HepG2 (cell line): ENCODE results near the gene GKN1. TPM values are rescaled to one million over a fixed set of nuclear protein-coding genes. Genes with fewer than 3 reads are reported as not detected.

Source experiments
- ATAC-seq: fragments of 200-7000 bp; cut with Tn5 transposase; 3 replicates; pipeline ENCODE4 v1.9.1; 2020; ENCODE audit warnings: mild to moderate bottlenecking, moderate library complexity
- BruUV-seq: library from RNA; stranded (reverse); fragments of 400-500 nt; replicated peaks from 2 replicates; lab custom pipeline; 2021; lab: Mats Ljungman, UMichigan
- CTCF ChIA-PET: fragments of 300-600 bp; formaldehyde crosslinking; extraction: SDS; loops from one replicate; lab custom pipeline; 2021; ENCODE audit warnings: low total read pairs, inconsistent platforms, low intra/inter-chr PET ratio; lab: Yijun Ruan, JAX
- POLR2A ChIA-PET: fragments of 350-600 bp; sonication (Branson Sonifier 250); formaldehyde crosslinking; loops from one replicate; lab custom pipeline; 2020; ENCODE audit warnings: antibody characterized with exemption, inconsistent platforms; lab: Yijun Ruan, JAX
- DNase-seq: peaks from one replicate; pipeline ENCODE4 v3.0.0-alpha.2; 2015; ENCODE audit warnings: low spot score
- FAIRE-seq: peaks from 3 replicates; lab custom pipeline; 2011; peaks lifted over from hg19 to GRCh38; lab: Jason Lieb, UNC
- H2AFZ ChIP-seq: one replicate; pipeline ENCODE4 v1.6.1; 2011; ENCODE audit warnings: low read length, inconsistent platforms
- H3K27ac ChIP-seq: fragments of 300-600 bp; 3 replicates; pipeline ENCODE4 v1.8.0; 2011; ENCODE audit warnings: mixed run types, mild to moderate bottlenecking, mixed read lengths, low read length, inconsistent platforms; ENCODE audit not compliant: insufficient read depth; ENCODE audit errors: extremely low read length
- H3K27me3 ChIP-seq, 2 experiments: fragments of 200-600 bp in 1 of 2; 2 replicates in 1 of 2; 3 replicates in 1 of 2; pipeline versions ENCODE4 v1.6.0 to v1.8.0; 2011; ENCODE audit warnings: low read length in 2 of 2, mild to moderate bottlenecking in 2 of 2, moderate library complexity in 2 of 2, inconsistent platforms in 1 of 2; ENCODE audit not compliant: insufficient read depth in 2 of 2, control insufficient read depth in 1 of 2
- H3K36me3 ChIP-seq, 2 experiments: fragments of 200-600 bp in 1 of 2; replicated peaks in 1 of 2; 2 replicates in 1 of 2; 3 replicates in 1 of 2; pipeline versions ENCODE4 v1.5.1 to v1.8.0; 2011; ENCODE audit warnings: low read length in 2 of 2, inconsistent platforms in 1 of 2; ENCODE audit not compliant: insufficient read depth in 2 of 2, control insufficient read depth in 1 of 2
- H3K4me1 ChIP-seq: 2 replicates; pipeline ENCODE4 v1.5.1; 2012; ENCODE audit warnings: low read length, inconsistent platforms; ENCODE audit not compliant: insufficient read depth
- H3K4me2 ChIP-seq: 2 replicates; pipeline ENCODE4 v1.6.0; 2011; ENCODE audit warnings: low read depth, low read length, inconsistent platforms
- H3K4me3 ChIP-seq, 3 experiments: fragments of 200-600 bp in 1 of 3; sonication (generic), shearing (Covaris generic) in 1 of 3; replicated peaks in 1 of 3; 2 replicates each; pipeline ENCODE4 v1.5.1; 2011 to 2016; ENCODE audit warnings: low read length in 3 of 3, inconsistent platforms in 2 of 3, low read depth in 2 of 3, mild to moderate bottlenecking in 2 of 3, control low read depth in 1 of 3, mixed read lengths in 1 of 3; ENCODE audit not compliant: insufficient read depth in 1 of 3
- H3K79me2 ChIP-seq: one replicate; pipeline ENCODE4 v1.6.1; 2011; ENCODE audit warnings: low read length, inconsistent platforms; ENCODE audit not compliant: insufficient read depth
- H3K9ac ChIP-seq: 2 replicates; pipeline ENCODE4 v1.6.0; 2011; ENCODE audit warnings: mild to moderate bottlenecking, low read depth, low read length, inconsistent platforms; ENCODE audit not compliant: insufficient read depth
- H3K9me3 ChIP-seq: 2 replicates; pipeline ENCODE4 v1.5.1; 2012; ENCODE audit warnings: mild to moderate bottlenecking, low read length
- H4K20me1 ChIP-seq: 2 replicates; pipeline ENCODE4 v1.6.0; 2011; ENCODE audit warnings: inconsistent platforms, mild to moderate bottlenecking, low read length, moderate library complexity; ENCODE audit not compliant: insufficient read depth
- AGO2 ChIP-seq: fragments of 200-400 bp; formaldehyde crosslinking; optimal IDR thresholded peaks from 2 replicates; pipeline ENCODE3; 2017; ENCODE audit warnings: mild to moderate bottlenecking, low read depth, low read length, moderate library complexity
- CBX2 ChIP-seq, 2 experiments: fragments of 200-600 bp in 1 of 2; sonication (generic); formaldehyde crosslinking in 1 of 2; IDR thresholded peaks; 2 replicates each; pipeline versions ENCODE4 v1.7.0 to v1.8.1; 2018 to 2022; ENCODE audit warnings: low read depth in 2 of 2, low read length in 1 of 2, mild to moderate bottlenecking in 1 of 2, missing genetic modification reagents in 1 of 2
- HMG20A ChIP-seq: IDR thresholded peaks from 2 replicates; pipeline ENCODE4 v1.6.1; 2016; ENCODE audit warnings: borderline replicate concordance
- HMG20B ChIP-seq: conservative IDR thresholded peaks from 2 replicates; pipeline ENCODE4 v1.6.1; 2016; ENCODE audit warnings: missing genetic modification reagents, missing compliant biosample characterization
- HOXA7 ChIP-seq: sonication (generic); formaldehyde crosslinking; IDR thresholded peaks from 2 replicates; pipeline ENCODE4 v1.8.1; 2022; ENCODE audit warnings: mild to moderate bottlenecking, missing genetic modification reagents, moderate library complexity
- MLLT10 ChIP-seq: sonication (generic); formaldehyde crosslinking; IDR thresholded peaks from 2 replicates; pipeline ENCODE4 v1.4.0; 2020; ENCODE audit warnings: missing genetic modification reagents
- MTF1 ChIP-seq: sonication (generic); formaldehyde crosslinking; IDR thresholded peaks from 2 replicates; pipeline ENCODE4 v1.5.0; 2020; ENCODE audit warnings: missing genetic modification reagents
- NBN ChIP-seq: fragments of 450-650 bp; conservative IDR thresholded peaks from 2 replicates; pipeline ENCODE4 v1.6.1; 2017
- NFKB2 ChIP-seq: sonication (generic); formaldehyde crosslinking; IDR thresholded peaks from 2 replicates; pipeline ENCODE4 v1.4.0; 2020; ENCODE audit warnings: missing genetic modification reagents, borderline replicate concordance
- PAF1 ChIP-seq: IDR thresholded peaks from 2 replicates; pipeline ENCODE4 v1.6.1; 2016; ENCODE audit warnings: missing genetic modification reagents, missing compliant biosample characterization
- RBFOX2 ChIP-seq: fragments of 200-400 bp; formaldehyde crosslinking; IDR thresholded peaks from 2 replicates; pipeline ENCODE4 v1.6.1; 2017; ENCODE audit warnings: low read depth, mild to moderate bottlenecking, low read length
- ZFP36 ChIP-seq: fragments of 150-350 bp; IDR thresholded peaks from 2 replicates; pipeline ENCODE4 v1.6.1; 2018; ENCODE audit warnings: borderline replicate concordance, low read length, low read depth; ENCODE audit not compliant: partially characterized antibody
- ZNF10 ChIP-seq: sonication (generic); formaldehyde crosslinking; IDR thresholded peaks from 2 replicates; pipeline ENCODE4 v1.4.0; 2020; ENCODE audit warnings: mild to moderate bottlenecking, low read depth, missing genetic modification reagents, borderline replicate concordance
- ZNF282 ChIP-seq: fragments of 450-650 bp; IDR thresholded peaks from 2 replicates; pipeline ENCODE4 v1.6.1; 2018; ENCODE audit not compliant: partially characterized antibody
- ZNF326 ChIP-seq: sonication (generic); formaldehyde crosslinking; IDR thresholded peaks from 2 replicates; pipeline ENCODE4 v1.4.0; 2020; ENCODE audit warnings: missing genetic modification reagents, borderline replicate concordance
- ZNF33A ChIP-seq: sonication (generic); formaldehyde crosslinking; IDR thresholded peaks from 2 replicates; pipeline ENCODE4 v1.5.1; 2020; ENCODE audit warnings: missing genetic modification reagents, mild to moderate bottlenecking, moderate library complexity, borderline replicate concordance
- ZNF383 ChIP-seq: sonication (generic); formaldehyde crosslinking; IDR thresholded peaks from 2 replicates; pipeline ENCODE4 v1.4.0; 2020; ENCODE audit warnings: missing genetic modification reagents, mild to moderate bottlenecking, borderline replicate concordance
- ZNF567 ChIP-seq: sonication (generic); formaldehyde crosslinking; IDR thresholded peaks from 2 replicates; pipeline ENCODE4 v1.8.1; 2023; ENCODE audit warnings: mild to moderate bottlenecking, missing genetic modification reagents, borderline replicate concordance
- ZNF674 ChIP-seq: sonication (generic); formaldehyde crosslinking; IDR thresholded peaks from 2 replicates; pipeline ENCODE4 v1.5.0; 2020; ENCODE audit warnings: low read depth, mild to moderate bottlenecking, missing genetic modification reagents
- ZNF7 ChIP-seq: IDR thresholded peaks from 2 replicates; pipeline ENCODE4 v1.6.1; 2016; ENCODE audit warnings: missing biosample characterization, missing genetic modification reagents
- WGBS: methylation state at CpG from one replicate; pipeline ENCODE4 v1.1.6; 2017; ENCODE audit warnings: low lambda C conversion rate; 5-methylcytosine and 5-hydroxymethylcytosine counted together
- in situ Hi-C: cut with HindIII; loops from 2 replicates; pipeline ENCODE4 v1.10.0; 2017; ENCODE audit warnings: low pct_unique_long_range_greater_than_20kb; ENCODE audit not compliant: extremely low pct_ligation_motif_present
- intact Hi-C: fragments of 100-400 bp; cut with micrococcal nuclease; formaldehyde crosslinking; loops from one replicate; pipeline ENCODE4 v1.10.0; 2022; ENCODE audit not compliant: unreplicated experiment
- polyA plus RNA-seq, 8 experiments: library from polyadenylated mRNA; depleted of rRNA in 3 of 8; stranded (reverse) in 7 of 8; unstranded in 1 of 8; fragments of >200 nt; fragmentation: Illumina TruSeq in 4 of 8; extraction: Trizol in 4 of 8; gene quantifications; 2 replicates each; pipeline versions ENCODE4 v1.2.1 to v1.2.3, GENCODE V29; 2011 to 2016; ENCODE audit warnings: low read depth in 4 of 8, missing spikeins in 1 of 8, mixed read lengths in 1 of 8; ENCODE audit not compliant: insufficient read depth in 1 of 8
- total RNA-seq, 5 experiments: library from RNA; depleted of rRNA; stranded (reverse); fragments of >200 nt; fragmentation: Illumina TruSeq; extraction: Trizol; gene quantifications; 2 replicates each; pipeline ENCODE4 v1.2.3, GENCODE V29; 2016; ENCODE audit warnings: low read depth in 1 of 5
- TF ChIP-seq, protein P1 (sequence below): sonication (generic); formaldehyde crosslinking; IDR thresholded peaks from 2 replicates; pipeline ENCODE4 v1.5.1; 2020; ENCODE audit warnings: missing genetic modification reagents, mild to moderate bottlenecking, borderline replicate concordance
- TF ChIP-seq, protein P2 (sequence below): sonication (generic); formaldehyde crosslinking; IDR thresholded peaks from 2 replicates; pipeline ENCODE4 v1.8.0; 2022; ENCODE audit warnings: mild to moderate bottlenecking, missing genetic modification reagents, moderate library complexity

The GKN1 gene
- total and polyA plus RNA-seq, 2 of the 13 experiments (the other 11 are each of a cell fraction or from before 2014, with no cell fraction given), result not detected

DNA sequence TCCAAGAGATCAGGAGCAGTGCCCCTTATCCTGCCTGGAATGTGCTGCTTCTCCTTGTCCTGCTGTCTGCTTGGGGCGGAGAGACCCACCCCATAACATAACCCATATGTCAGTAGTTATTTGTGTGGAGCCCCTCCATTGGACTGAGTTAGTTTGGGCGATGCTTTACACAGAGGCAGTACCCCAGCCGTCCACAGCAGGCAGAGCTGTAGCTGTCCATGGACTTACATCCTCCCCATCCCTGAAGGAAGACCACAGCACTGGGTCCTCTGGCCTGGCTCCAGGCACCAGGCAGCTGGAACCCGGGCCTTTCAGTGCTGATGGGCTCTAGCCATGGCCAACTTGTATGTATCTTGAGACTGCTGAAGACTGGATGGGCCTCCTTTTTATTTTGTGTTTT lies 42.0 kb upstream of the GKN1 start (continued):
- TF ChIP-seq ZNF567 (CRISPR knock-in tag), result no peak
- no peak for TF ChIP-seq ZNF7 (CRISPR knock-in tag)
- no peak for TF ChIP-seq HOXA7 (CRISPR knock-in tag)

DNA sequence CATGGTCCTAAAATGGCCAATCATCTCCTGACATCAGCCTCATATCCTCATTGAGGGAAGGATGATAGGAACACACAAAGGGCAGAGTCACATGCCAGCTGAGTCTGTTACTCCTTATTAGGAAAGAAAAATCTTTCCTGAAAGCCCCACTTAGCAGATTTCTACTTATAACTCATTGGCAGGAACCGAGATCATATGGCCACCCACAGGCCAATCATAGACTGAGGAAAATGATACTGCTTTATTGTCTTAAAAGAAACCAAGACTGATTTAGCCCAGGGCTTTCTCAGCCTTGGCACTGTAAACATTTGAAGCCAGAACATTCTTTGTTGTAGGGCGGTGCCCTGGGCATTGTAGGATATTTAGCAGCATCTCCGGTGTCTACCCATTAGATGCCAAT lies 40.4 kb upstream of the GKN1 start:
- Histone ChIP-seq H4K20me1 (no peaks in the 10 kb centered on the region), H3K4me2 (no peak overlapping the region), H3K9me3 (no peaks in the 10 kb centered on the region), H3K4me3 (no peak overlapping the region), H3K27me3 (peaks cover 0 to 32% of the 10 kb centered on the region in 2 experiments; a peak in 3 of 5 replicates), H3K27ac (no peak overlapping the region), H3K4me1 (no peaks in the 10 kb centered on the region), H3K79me2 (no peaks in the 10 kb centered on the region), H3K9ac (no peak overlapping the region), H2AFZ (no peak overlapping the region), H3K36me3 (no peaks in the 10 kb centered on the region)
- DNase-seq (no peak), FAIRE-seq (no peak), ATAC-seq (no peak)
- no peak for TF ChIP-seq AGO2
- TF ChIP-seq ZNF33A (CRISPR knock-in tag), result no peak
- TF ChIP-seq HMG20A (CRISPR knock-in tag), result no peak
- TF ChIP-seq CBX2 (IDR thresholded peaks at IDR 0.05; ENCODE audit: low read depth, low read length), result no peak
- no peak for TF ChIP-seq CBX2 (CRISPR knock-in tag; IDR thresholded peaks at IDR 0.05; ENCODE audit: low read depth)
- no peak for TF ChIP-seq MLLT10 (CRISPR knock-in tag)
- no peak for TF ChIP-seq PAF1 (CRISPR knock-in tag)
- no peak for TF ChIP-seq ZNF674
- no peak for TF ChIP-seq ZFP36
- TF ChIP-seq, protein P1, sequence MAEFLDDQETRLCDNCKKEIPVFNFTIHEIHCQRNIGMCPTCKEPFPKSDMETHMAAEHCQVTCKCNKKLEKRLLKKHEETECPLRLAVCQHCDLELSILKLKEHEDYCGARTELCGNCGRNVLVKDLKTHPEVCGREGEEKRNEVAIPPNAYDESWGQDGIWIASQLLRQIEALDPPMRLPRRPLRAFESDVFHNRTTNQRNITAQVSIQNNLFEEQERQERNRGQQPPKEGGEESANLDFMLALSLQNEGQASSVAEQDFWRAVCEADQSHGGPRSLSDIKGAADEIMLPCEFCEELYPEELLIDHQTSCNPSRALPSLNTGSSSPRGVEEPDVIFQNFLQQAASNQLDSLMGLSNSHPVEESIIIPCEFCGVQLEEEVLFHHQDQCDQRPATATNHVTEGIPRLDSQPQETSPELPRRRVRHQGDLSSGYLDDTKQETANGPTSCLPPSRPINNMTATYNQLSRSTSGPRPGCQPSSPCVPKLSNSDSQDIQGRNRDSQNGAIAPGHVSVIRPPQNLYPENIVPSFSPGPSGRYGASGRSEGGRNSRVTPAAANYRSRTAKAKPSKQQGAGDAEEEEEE, result no peak
- TF ChIP-seq HMG20B (CRISPR knock-in tag), result no peak
- TF ChIP-seq ZNF282, result no peak
- TF ChIP-seq RBFOX2, result no peak
- TF ChIP-seq, protein P2, sequence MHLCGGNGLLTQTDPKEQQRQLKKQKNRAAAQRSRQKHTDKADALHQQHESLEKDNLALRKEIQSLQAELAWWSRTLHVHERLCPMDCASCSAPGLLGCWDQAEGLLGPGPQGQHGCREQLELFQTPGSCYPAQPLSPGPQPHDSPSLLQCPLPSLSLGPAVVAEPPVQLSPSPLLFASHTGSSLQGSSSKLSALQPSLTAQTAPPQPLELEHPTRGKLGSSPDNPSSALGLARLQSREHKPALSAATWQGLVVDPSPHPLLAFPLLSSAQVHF (CRISPR knock-in tag), result no peak
- TF ChIP-seq ZNF383 (CRISPR knock-in tag), result no peak
- TF ChIP-seq NBN, result no peak
- no peak for TF ChIP-seq MTF1 (CRISPR knock-in tag)
- TF ChIP-seq NFKB2, result no peak
- no peak for TF ChIP-seq ZNF10
- TF ChIP-seq ZNF326 (CRISPR knock-in tag), result no peak
- ChIA-PET CTCF (no interaction called here), POLR2A (no interaction called here)
- intact Hi-C loops, result no loop called here
- no TSS peak for BruUV-seq
- in situ Hi-C loops, result no loop called here
- 19% methylated on average over 3 of the region's 3 CpGs for WGBS
